GM04504 (cell line): ENCODE data around the gene RTN4.

Experiments used
- DNase-seq: peaks from one replicate; pipeline ENCODE4 v3.0.0-alpha.2; 2012; ENCODE audit warnings: low read depth

RTN4 gene

DNA sequence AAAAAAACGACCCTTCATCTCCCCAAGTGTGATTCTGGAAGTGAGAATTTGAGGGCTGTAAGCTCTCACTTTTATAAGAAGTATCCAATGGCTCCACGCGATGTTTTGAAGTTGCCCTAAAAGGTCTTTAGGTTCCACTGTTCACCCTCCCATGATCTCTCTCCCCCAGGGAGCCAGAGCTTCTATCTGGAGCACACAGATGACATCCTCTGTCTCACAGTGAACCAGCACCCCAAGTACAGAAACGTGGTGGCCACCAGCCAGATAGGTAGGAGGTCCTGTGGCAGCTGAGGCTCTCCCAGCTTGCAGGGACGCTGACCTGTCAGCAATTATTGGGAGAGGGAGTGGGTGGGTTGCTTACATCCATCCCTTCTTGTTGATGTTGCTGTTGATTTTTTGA, 97.8 kb downstream of the RTN4 start:
- no peak for DNase-seq

DNA sequence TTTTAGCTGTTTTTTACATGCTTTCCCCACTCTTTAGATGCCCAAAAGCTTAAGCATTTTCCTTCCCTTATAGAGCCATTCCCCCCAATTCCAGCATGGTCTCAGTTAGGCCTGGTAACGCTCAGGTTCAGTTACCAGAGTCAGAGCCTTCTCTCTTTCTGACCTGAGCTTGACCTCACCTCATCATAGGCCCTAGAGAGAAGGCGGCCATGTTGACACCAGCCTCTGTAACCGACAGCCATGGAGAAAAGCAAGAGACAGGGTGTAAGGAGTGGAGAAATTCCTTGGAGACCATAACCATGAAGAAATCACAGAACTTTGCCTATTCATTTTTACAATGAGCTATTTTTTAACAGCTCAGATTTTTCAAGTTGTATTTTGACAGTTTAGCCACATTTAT, 99.4 kb downstream of the RTN4 start:
- DNase-seq: no peak

DNA sequence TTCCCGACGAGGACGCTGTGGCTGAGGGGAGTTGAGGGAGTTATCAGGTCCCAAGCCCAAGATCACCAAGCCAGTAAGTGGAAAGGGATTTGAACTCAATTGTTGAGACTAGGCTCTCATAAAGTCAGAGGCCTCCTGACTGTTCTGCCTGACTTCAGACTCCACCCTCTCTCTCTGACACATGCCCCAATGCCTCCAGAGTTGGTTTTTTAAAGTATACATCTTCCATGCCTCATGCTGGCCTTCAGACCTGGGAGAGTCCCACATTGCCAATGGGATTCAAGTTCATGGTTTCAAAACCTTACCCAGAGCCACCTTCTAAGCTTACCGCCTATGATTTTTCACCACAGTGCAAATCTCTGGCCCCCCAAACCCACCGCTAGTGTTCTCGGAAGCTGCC, 100.8 kb downstream of the RTN4 start:
- DNase-seq: no peak

DNA sequence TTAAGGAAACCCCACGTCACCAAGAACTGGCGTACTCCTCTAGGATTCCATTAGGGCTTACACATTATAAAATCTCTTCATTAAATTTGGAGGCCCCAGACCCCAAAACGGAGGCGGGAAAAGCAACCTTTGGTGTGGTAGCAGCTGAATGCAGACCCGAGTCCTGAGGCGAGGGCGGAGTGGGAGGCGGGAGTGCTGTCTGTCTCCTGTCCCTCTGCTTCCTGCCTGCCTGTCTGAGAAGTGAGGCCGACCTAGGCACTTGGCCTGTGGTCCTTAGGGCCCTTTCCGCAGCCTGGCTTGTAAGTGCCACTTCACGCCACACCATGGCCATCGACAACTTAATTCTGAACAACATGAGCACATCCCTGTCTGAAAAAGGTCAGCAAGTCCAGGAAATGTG, 102.1 kb downstream of the RTN4 start:
- no peak for DNase-seq

DNA sequence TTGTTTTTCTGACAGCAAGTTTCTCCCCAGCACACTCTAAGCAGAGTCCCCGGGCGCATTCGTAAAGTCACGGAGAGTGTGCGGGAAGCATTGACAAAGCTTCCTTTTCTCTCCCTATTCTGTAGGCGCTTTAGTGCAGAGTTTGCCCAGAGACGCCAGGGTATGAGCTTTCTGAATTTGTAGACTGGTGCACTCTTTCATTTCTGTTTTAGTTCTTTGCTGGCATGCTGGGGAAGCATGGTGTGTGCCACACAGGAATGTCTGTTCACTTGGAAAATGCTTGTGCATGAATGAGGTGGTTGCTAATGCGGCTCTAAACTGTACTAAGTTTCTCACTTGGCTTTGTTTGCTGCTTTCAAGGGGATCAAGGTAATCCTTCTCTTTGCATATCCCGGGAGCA, 102.6 kb downstream of the RTN4 start:
- no peak for DNase-seq

DNA sequence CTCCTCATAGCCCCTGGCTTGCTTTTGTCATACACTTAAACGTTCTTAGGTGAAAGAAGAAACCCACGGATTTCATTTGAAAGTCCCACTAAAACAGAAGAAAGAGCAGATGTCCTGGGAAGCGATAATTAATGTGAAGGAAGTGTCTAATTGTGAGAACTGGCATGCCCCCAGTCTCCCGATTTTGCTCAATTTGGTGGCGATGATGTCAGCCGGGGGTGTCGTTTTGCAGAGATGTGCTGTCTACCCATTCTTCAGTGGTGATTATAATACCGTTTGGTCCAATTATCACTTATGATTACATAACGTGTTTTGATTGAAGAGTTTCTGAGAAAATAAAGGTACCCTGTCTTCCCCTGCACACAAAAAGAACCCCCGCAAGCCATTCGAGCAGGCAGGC, 103.1 kb downstream of the RTN4 start:
- DNase-seq: no peak

DNA sequence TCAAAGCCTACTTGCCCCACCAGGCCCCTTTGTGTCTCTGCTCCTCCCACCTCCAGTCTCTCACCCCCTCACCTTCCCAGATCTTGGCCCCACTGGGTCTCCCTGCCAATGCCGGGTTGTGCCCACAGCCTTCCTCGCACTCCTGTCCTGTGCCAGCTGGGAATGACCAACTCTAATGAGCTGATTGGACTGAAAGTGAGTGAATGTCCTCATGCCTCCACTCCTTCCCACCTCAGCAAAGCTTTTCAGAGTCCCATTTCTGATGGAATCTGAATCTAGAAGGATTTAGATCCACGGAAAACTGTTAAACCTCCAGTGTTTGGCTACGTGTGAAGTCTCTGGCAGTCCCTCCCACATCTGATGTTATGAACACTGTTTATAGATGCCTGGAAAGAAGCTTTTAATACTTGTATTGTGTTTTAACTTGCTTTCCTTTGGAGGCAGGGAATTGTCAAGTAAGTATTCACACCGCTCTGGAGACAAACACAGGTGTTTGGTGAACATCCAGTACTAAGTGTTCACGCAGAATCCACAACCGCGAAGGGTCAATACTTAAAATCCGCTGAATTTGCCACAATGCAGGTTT, 103.9 kb downstream of the RTN4 start:
- DNase-seq: no peak

DNA sequence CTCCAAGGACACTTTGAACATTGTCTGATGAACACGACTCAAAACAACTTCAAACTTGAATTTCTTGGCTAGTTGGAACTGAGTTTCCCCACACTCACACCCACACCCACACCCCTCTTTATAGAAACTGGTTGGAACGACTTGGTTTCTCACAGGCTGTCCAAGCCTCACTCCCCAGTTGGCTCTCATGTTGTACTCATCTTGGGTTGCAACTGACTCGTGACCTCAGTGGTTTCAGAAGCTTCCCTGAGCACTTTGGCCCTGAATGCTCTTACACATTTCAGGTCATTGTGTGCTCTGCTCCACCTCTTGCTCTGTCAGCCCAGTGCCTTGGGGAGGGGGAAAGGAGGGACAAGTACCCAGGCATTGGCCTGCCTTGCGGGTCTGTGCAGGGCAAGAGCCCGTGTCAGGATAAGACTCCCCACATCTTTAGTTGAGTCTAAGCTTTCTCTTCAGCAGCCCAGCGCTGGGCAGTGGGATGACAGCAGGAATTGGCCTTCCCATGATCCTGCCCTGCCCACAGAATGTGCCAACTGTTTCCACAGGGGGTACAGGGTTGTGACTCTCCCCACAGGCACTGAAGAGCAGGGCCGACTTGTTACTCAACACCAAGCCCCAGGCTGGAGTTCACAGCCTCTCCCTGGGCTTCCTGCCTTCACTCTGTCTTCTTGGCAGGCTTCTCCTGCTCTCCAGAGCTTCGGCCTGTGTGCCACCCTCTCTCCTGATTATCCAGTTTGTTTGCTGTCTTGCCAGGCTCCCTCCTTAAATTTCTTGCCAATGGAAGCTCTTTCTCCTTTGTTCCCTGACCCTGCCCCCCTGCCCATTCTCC, 104.6 kb downstream of the RTN4 start:
- DNase-seq: peak; percentile 66

DNA sequence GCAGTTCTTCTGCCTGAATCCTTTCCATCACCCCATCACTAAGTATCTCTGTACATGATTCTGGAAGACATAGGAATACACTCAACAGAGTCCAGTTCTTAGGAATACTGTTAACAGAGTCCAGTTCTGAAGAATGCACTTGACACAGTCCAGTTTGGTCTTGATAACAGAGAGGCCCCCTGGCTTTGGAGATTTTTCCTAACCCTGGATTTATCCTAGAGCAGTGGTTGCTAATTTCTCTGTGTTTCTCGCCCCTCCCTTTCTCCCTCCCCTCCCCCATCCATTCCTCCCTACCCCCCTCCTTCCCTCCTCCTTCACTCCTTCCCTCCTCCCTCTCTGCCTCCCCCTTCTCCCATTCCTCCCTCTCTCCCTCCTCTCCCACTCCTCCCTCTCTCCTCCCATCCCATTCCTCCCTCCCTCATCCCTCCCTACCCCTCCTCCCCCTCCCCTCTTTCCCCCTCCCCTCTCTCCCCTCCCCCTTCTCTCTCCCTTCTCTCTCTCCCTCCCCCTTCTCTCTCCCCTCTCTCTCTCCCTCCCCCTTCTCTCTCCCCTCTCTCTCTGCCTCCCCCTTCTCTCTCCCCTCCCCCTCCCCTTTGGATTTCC, 105.4 kb downstream of the RTN4 start:
- DNase-seq: no peak

DNA sequence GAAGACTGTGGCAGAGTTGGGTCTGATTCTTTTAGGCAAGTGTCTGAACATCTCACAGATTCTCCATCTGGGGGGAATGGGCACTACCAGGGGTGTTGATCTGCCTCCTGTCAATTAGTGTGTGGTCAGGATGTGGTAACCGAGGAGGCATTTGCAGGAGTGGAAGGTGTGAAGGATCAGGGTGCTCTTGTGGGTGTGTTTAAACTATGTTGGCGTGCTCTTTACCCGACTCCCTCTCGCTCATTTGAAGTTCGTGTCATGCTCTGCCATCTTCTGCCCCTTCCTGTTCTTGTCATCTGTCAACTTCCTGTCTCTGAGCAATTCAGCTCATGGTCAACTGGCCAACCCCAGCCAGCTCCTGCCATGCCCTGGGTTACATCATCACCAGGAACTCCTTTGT, 107.9 kb downstream of the RTN4 start:
- DNase-seq: no peak

DNA sequence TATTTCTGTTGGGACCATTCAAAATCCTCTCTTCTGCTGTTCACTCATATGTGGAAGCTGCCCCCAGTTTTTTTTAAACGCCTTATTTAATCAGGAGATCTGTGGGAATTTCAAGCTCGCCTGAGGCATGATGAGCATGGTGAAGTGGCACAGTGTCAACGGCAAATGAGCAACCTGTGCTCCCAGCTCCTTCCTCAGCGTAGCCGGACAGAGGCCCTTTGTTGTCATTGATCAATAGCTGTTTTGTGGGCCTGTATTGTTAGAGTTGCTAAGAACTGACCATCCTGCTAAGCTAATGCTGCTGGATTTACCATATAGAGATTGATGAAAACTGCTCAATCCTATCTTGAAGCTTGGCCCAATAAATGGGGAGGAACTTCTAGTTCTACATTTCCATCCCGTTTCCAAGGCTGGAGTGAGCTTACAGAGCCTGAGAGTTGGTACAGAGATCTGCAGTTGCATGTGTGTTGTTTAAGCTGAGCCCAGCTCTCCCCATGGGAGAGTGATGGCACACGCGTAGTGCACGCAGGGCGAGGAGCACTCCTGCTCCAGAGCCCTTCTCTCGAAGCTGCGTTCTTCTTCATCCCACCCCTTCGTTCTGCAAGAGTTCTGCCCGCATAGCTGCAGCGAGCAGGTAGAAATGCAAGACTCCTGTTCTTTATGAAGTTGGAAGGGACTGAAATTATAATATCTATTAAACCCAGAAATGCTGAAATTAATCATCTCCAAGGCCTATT, 108.8 kb downstream of the RTN4 start:
- no peak for DNase-seq

DNA sequence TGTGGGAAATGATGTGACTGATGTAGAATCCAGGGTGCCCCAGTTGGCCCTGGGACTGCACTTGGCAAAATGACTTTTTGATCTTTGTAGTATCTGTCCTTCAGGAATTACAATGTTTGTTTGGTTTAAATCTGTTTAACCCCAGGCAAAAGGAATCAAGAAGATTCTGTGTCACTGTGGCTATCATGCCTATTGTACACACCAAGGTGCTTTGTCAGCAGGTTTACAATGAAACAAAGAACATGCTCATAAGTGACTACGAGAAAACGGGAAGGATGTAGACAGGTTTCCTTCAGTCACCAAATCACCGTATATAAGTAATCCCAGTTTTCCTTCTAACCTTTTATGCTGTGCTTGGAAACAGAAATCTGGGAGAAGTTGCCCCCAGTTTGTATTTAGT, 109.5 kb downstream of the RTN4 start:
- DNase-seq: no peak

DNA sequence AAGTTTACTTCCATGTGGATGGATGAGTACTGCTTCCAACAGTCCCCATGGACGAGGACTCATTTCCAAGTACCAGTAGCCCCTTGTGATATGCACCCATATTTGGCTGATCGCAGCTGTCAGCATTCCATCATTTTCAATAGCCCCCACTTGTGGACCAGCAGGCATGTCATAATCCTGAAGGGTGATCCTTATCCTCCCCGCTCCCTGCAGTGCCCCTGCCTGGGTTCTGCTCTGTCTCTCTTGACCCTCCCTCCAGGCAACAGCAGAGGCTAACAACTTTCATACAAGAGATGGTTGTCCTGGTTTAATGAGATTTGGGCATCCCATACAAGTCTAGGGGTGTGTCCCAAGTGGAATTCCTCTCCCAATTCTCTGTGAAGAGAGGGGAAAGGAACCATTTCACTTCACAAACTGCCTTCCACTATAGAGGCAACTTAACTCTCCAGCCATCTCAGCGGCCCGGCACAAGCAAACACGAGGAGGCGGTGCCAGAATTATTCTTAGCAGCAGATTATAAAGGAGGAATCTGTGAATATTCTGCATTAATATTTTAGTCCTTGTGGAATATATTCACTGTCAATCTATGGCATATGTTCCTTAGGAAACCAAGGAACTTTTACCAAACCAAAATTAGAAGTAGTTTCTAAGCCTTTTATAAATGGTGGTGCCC, 110.7 kb downstream of the RTN4 start:
- DNase-seq: no peak

DNA sequence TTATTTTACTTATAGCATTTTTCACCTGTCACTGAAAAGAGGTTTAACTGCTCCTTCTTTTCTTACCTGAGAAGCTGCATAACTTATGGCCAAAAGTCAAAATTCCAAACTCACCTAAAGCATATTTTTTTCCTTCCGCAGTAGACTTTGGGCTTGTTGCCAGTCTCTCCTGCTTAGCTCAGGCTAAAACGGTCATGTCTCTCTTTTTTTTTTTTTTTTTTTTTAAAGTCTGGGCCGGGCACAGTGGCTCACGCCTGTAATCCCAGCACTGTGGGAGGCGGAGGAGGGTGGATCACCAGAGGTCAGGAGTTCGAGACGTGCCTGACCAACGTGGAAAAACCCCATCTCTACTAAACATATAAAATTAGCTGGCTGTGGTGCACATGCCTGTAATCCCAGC, 113.5 kb downstream of the RTN4 start:
- DNase-seq: no peak

DNA sequence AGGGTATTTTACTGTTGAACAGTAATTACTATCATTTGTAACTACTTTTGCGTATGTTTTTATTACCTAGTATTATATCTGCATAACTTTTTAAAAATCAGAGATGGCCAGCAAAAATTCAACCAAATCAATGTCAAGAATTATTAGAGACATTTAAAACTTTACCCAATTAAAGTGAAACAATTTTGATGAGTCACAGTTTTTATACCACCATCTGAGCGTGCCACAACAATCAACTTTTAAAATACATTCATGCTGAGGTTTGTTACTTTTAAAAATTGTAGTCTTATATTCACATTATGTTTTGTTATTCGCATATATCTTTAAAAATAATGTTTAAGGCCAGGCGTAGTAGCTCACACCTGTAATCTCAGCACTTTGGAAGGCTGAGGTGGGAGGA, 114.9 kb downstream of the RTN4 start:
- DNase-seq: no peak

DNA sequence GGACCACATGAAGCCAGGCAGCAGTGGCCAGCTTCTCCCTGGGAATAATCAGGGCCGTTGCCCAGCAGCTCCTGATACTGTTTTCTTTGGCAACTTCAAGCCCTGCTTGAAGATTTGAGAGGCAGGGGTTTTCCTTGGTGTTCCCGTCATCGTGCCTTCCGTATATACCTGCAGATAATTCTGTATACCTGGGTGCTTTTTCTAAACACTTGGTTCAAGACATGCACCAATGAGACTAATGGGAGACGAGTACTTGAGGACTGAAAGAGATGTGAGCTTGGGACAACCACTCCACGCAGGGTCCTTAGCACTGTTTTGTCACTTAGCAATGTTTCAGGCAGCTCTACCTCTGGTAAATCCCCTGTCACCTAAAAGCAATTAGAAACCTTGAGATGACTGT, 118.8 kb downstream of the RTN4 start:
- DNase-seq: no peak

DNA sequence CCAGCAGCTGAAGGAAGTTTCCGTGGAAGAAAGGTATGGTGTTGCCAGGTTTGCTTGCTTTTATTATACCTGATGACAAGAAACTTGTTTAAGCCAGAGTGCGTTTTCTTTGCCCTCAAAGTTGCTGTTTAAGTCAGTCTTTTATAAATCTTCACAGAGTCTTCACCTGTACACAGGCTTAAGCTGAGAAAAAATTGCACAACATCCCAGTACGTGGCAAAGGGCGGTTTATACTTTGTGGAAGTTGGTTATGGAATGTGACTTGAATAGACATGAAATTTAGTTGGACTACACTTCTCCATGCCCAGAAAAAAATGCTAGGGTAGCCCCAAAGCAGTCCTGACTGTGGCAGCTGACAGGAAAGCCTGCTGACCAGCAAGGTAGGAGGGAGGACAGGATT, 121.5 kb downstream of the RTN4 start:
- no peak for DNase-seq

DNA sequence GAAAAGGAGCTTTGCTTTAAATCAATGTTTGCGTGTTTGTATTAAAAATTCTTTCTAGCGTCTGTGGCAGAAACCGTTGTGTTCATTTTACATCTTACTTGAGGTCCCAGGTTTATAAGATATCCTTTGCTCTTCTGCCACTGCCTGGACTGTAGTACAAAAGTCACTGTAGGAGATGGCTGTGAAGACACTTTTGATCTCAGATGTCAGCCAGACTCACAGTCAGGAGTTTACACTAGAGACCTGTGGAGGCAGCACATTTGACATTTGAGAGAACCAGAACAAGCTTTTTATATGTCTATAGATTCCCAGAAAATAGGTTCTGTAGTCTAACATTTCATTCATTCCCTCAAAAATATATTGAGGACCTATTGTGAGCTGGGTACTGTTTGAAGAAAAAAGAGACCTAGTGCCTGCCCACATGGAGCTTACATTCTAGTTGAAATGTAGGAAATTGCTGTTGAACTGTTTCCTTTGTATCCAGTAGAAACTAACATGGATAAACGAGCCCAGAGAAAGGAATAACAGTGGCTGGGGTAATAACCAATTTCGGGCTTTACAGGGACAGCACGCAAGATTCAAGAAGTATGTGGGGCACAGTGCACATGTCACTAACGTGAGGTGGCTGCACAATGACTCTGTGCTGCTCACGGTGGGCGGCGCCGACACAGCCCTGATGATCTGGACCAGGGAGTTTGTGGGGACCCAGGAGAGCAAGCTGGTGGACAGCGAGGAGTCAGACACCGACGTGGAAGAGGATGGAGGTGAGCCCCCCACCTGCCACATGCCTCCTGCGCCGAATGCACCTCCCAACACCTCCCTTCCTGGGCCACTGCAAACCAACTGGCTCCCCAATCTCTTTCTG, 122.3 kb downstream of the RTN4 start:
- DNase-seq: no peak

DNA sequence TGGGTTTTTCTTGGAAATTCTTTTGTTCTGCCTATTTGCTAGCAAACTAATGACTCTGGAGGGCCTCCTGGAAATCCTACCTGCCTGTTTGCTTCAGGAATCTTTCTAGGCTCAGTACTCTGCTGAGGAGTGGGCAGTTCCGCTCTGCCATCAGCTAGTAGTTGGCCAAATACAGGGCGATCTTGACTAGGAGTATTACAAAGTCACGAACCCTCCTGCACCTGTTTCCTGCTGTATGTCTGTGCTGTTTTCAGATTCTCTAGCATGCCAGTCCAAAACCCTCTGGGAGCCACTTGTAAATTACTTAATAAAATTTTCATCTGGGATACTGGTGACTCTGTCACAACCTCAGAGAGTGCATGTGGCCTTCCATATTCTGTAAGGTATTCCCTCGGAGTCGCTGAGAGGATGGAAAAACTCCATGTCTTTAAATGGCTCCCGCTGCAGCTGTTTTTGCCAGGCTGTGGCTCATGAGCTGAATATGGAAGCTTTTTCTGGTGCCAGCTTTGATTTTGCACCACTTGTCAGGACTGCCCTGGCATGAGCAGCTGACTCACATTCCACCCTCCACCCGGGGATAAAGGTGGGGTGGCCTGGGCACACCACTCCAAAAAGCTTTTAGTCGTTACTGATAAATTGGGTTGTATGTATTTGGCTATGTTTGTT, 123.0 kb downstream of the RTN4 start:
- no peak for DNase-seq

DNA sequence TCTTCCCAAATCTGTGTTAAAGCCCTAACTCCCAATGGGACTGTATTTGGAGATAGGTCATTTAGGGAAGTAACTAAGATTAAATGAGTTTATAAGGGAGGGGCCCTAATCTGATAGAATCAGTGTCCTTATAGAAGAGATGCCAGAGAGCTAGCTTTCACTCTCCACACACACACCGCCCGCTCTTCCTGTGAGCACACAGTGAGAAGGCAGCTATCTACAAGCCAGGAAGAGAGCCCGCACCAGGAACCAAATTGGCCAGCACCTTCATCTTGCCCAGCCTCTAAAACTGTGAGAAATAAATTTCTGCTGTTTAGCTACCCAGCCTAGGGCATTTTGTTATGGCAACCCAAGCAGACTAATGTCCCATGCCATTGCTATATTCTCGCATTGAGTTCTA, 125.2 kb downstream of the RTN4 start:
- no peak for DNase-seq

DNA sequence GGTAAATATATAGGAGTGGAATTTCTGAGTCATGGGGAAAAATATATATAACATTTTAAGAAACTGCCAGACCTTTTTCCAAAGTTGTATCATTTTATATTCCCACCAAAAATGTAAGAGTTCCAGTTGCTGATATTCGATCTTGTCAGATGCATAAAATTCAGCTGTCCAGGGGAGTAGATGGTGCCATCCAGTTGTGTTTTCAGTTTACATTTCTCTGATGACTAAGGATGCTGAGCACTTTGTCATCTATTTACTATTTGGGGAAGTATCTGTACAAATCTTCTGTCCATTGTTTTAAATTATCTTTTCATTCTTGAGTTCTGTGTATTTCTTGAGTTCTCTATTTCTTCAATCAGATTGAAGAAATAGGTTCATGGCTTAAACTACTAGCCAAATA, 126.1 kb downstream of the RTN4 start:
- no peak for DNase-seq
